Esophagus muscularis mucosa (tissue), 4 donors: ENCODE results near the gene CC2D1A. TPM values are rescaled to one million over a fixed set of nuclear protein-coding genes. Genes with fewer than 3 reads are reported as not detected.
"Not testable (repeated sequence)": the region's sequence is repeated elsewhere in the genome, so short reads cannot be mapped to it uniquely, and the experiment has no call there.

ENCODE experiments used
- DNase-seq: peaks from one replicate; pipeline ENCODE4 v3.0.0-alpha.2; 2017; ENCODE audit errors: extremely low spot score
- H3K27ac ChIP-seq, 4 donors: fragments of 200-600 bp; sonication (generic); replicated peaks in 1 of 4; 1 replicate in 3 of 4; 2 replicates in 1 of 4; pipeline ENCODE4 v1.5.1; 2016 to 2019; ENCODE audit warnings: mild to moderate bottlenecking in 1 of 4
- H3K27me3 ChIP-seq, 4 donors: fragments of 200-600 bp; sonication (generic); one replicate each; pipeline versions ENCODE4 v1.5.1 to v1.6.0; 2016 to 2019
- H3K36me3 ChIP-seq, 4 donors: fragments of 200-600 bp; sonication (generic); one replicate each; pipeline ENCODE4 v1.5.1; 2016 to 2019
- H3K4me1 ChIP-seq, 4 donors: fragments of 200-600 bp; sonication (generic); one replicate each; pipeline ENCODE4 v1.5.1; 2016 to 2019
- H3K4me3 ChIP-seq, 4 donors: fragments of 200-600 bp; sonication (generic); 1 replicate in 2 of 4; 2 replicates in 2 of 4; pipeline ENCODE4 v1.5.1; 2016 to 2019; ENCODE audit warnings: mild to moderate bottlenecking in 4 of 4, moderate library complexity in 1 of 4
- H3K9me3 ChIP-seq, 4 donors: fragments of 200-600 bp; sonication (generic); 1 replicate in 3 of 4; 2 replicates in 1 of 4; pipeline ENCODE4 v1.5.1; 2016 to 2019
- EP300 ChIP-seq: sonication (generic); formaldehyde crosslinking; IDR thresholded peaks from one replicate; pipeline ENCODE4 v1.6.1; 2017; ENCODE audit warnings: antibody characterized with exemption
- POLR2A ChIP-seq: fragments of 450-650 bp; IDR thresholded peaks from one replicate; pipeline ENCODE4 v1.6.1; 2017; ENCODE audit warnings: antibody characterized with exemption, moderate library complexity, mild to moderate bottlenecking, low read depth
- POLR2AphosphoS5 ChIP-seq, 2 donors: sonication (generic); formaldehyde crosslinking; IDR thresholded peaks; one replicate each; pipeline ENCODE4 v1.6.1; 2017; ENCODE audit warnings: antibody characterized with exemption in 2 of 2
- WGBS: methylation state at CpG from one replicate; pipeline ENCODE4 v1.1.5; 2018; 5-methylcytosine and 5-hydroxymethylcytosine counted together
- intact Hi-C: fragments of 100-400 bp; cut with DNase I; formaldehyde crosslinking; loops from one replicate; pipeline ENCODE4 v1.15.1; 2023
- total RNA-seq, 4 donors: library from RNA; depleted of rRNA; stranded (reverse); fragments of >200 nt; gene quantifications; one replicate each; pipeline versions ENCODE4 v1.1.0 to v1.2.1, GENCODE V29; 2016
- TF ChIP-seq, protein P1 (sequence below), 3 experiments: fragments of 200-600 bp in 2 of 3; fragments of 450-650 bp in 1 of 3; sonication (generic) in 2 of 3; IDR thresholded peaks; one replicate each; pipeline ENCODE4 v1.5.1; 2017 to 2019; ENCODE audit warnings: antibody characterized with exemption in 3 of 3, mild to moderate bottlenecking in 2 of 3, moderate library complexity in 1 of 3

The CC2D1A gene
- total RNA-seq, 4 donors from 2014 or later, result 22.9 to 42.8 (median 33.6) TPM

GRCh38 chr19:13965377-13965896, 59.4 kb downstream of the CC2D1A start:
- intact Hi-C loops, result no loop called here
- TF ChIP-seq, protein P1, sequence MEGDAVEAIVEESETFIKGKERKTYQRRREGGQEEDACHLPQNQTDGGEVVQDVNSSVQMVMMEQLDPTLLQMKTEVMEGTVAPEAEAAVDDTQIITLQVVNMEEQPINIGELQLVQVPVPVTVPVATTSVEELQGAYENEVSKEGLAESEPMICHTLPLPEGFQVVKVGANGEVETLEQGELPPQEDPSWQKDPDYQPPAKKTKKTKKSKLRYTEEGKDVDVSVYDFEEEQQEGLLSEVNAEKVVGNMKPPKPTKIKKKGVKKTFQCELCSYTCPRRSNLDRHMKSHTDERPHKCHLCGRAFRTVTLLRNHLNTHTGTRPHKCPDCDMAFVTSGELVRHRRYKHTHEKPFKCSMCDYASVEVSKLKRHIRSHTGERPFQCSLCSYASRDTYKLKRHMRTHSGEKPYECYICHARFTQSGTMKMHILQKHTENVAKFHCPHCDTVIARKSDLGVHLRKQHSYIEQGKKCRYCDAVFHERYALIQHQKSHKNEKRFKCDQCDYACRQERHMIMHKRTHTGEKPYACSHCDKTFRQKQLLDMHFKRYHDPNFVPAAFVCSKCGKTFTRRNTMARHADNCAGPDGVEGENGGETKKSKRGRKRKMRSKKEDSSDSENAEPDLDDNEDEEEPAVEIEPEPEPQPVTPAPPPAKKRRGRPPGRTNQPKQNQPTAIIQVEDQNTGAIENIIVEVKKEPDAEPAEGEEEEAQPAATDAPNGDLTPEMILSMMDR (IDR thresholded peaks at IDR 0.05), result no peak
- no peak for TF ChIP-seq POLR2A
- TF ChIP-seq POLR2AphosphoS5 (IDR thresholded peaks at IDR 0.05), result no peak
- TF ChIP-seq EP300, result no peak
- Histone ChIP-seq H3K4me3 (no peak overlapping the region), H3K9me3 (no peaks in the 10 kb centered on the region), H3K36me3 (peaks cover 35 to 100% (median 88%) of the 10 kb centered on the region in 4 donors), H3K4me1 (peaks cover 0 to 20% (median 18%) of the 10 kb centered on the region in 4 donors), H3K27ac (no peak overlapping the region), H3K27me3 (no peaks in the 10 kb centered on the region)
- WGBS, result 93% methylated on average over 23 of the region's 24 CpGs
- no peak for DNase-seq

- no peak for DNase-seq
- 96% methylated on average over 5 of the region's 20 CpGs for WGBS
- intact Hi-C loops, result no loop called here
Measured at GRCh38 chr19:13965926-13966683, 60.1 kb downstream of the CC2D1A start.

GRCh38 chr19:13966684-13967128, 60.7 kb downstream of the CC2D1A start:
- no peak for TF ChIP-seq POLR2A
- TF ChIP-seq, protein P1 (IDR thresholded peaks at IDR 0.05), result no peak
- no peak for TF ChIP-seq POLR2AphosphoS5 (IDR thresholded peaks at IDR 0.05)
- no peak for TF ChIP-seq EP300
- H3K9me3 ChIP-seq, result no peaks in the 10 kb centered on the region
- no CpG with 5 or more reads among the region's 14 CpGs for WGBS
- no peak overlapping the region for H3K27ac ChIP-seq
- H3K4me3 ChIP-seq, result no peak overlapping the region
- intact Hi-C loops, result no loop called here
- H3K4me1 ChIP-seq, result peaks cover 0 to 20% (median 18%) of the 10 kb centered on the region in 4 donors
- H3K27me3 ChIP-seq, result no peaks in the 10 kb centered on the region
- peaks cover 34 to 98% (median 84%) of the 10 kb centered on the region in 4 donors for H3K36me3 ChIP-seq
- DNase-seq, result no peak

More at GRCh38 chr19:13965926-13966683, 60.1 kb downstream of the CC2D1A start:
- TF ChIP-seq POLR2A (no peak), EP300 (no peak), POLR2AphosphoS5 (IDR thresholded peaks at IDR 0.05) (no peak)
- TF ChIP-seq, protein P1 (IDR thresholded peaks at IDR 0.05), result no peak
- Histone ChIP-seq H3K9me3 (no peaks in the 10 kb centered on the region), H3K36me3 (peaks cover 34 to 99% (median 84%) of the 10 kb centered on the region in 4 donors), H3K27me3 (no peaks in the 10 kb centered on the region), H3K27ac (no peak overlapping the region), H3K4me1 (peaks cover 0 to 20% (median 18%) of the 10 kb centered on the region in 4 donors), H3K4me3 (no peak overlapping the region)

DNA sequence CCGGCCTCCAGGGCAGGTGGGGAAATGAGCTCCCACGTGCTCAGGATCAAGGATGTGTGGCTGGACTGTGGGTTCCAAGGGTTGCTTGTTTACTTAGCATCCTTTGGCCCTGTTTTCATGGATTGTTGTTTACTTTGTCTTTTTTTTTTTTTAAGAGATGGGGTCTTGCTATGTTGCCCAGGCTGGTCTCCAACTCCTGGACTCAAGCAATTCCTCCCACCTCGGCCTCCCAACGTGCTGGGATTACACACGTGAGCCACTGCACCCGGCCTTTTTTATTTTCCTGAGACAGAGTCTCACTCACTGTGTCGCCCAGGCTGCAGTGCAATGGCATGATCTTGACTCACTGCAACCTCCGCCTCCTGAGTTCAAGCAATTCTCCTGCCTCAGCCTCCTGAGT, 61.2 kb downstream of the CC2D1A start:
- 90% methylated on average over 8 of the region's 8 CpGs for WGBS
- Histone ChIP-seq H3K4me1 (peaks cover 0 to 16% (median 14%) of the 10 kb centered on the region in 4 donors), H3K36me3 (peaks cover 34 to 98% (median 83%) of the 10 kb centered on the region in 4 donors)
- DNase-seq, H3K4me3 ChIP-seq, H3K27ac ChIP-seq, H3K9me3 ChIP-seq, intact Hi-C loops, H3K27me3 ChIP-seq: not testable (repeated sequence)

- 92% methylated on average over 15 of the region's 22 CpGs for WGBS
- Histone ChIP-seq H3K36me3 (peaks cover 36 to 98% (median 85%) of the 10 kb centered on the region in 4 donors), H3K4me1 (peaks cover 0 to 3% (median 2%) of the 10 kb centered on the region in 4 donors), H3K9me3 (no peaks in the 10 kb centered on the region), H3K27ac (no peak overlapping the region), H3K27me3 (no peaks in the 10 kb centered on the region), H3K4me3 (no peak overlapping the region)
- no peak for DNase-seq
- intact Hi-C loops, result no loop called here
- TF ChIP-seq POLR2AphosphoS5 (IDR thresholded peaks at IDR 0.05), result no peak
- no peak for TF ChIP-seq EP300
- TF ChIP-seq POLR2A, result no peak
- TF ChIP-seq, protein P1 (IDR thresholded peaks at IDR 0.05), result no peak
Measured at GRCh38 chr19:13968383-13968935, 62.5 kb downstream of the CC2D1A start.
